HT1080 (cell line): ENCODE measurements around the gene CNTNAP4. TPM values are rescaled to one million over a fixed set of nuclear protein-coding genes. Genes with fewer than 3 reads are reported as not detected.
A peak's percentile ranks its signal among the peaks of the same experiment; 100 is the strongest.

ENCODE experiments used
- DNase-seq: peaks from one replicate; pipeline ENCODE4 v3.0.0-alpha.2; 2015; ENCODE audit warnings: low read depth
- small RNA-seq: library from RNA; depleted of rRNA; stranded (forward); fragments of <200 nt; gene quantifications from one replicate; pipeline ENCODE3, GENCODE V24; 2014
- total RNA-seq: library from RNA; depleted of rRNA; stranded (reverse); fragments of >200 nt; shearing (Covaris generic); gene quantifications from 2 replicates; pipeline ENCODE4 v1.2.3, GENCODE V29; 2014

CNTNAP4 gene
- total RNA-seq, 1 experiment from 2014 or later = 0.05 TPM

DNA sequence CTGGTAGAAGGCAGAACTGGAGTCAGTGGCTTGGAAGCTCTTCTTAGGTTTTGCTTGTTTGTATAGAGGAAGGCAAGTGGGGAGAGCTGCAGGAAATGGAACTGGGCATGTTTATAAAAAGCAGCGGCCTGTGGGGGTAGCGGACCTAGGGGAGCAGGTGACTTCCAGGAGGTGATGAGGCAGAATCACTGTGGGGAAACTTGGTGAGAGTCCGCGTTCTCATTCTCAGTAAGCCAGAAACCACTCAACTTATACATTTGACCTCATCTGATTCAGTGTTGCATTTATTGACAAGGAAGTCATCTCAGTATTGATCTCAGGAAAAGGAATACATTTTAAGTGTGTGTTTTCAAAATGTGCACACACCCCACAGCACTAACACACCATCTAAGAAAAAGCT, 299.8 kb downstream of the CNTNAP4 start:
- DNase-seq = no peak

DNA sequence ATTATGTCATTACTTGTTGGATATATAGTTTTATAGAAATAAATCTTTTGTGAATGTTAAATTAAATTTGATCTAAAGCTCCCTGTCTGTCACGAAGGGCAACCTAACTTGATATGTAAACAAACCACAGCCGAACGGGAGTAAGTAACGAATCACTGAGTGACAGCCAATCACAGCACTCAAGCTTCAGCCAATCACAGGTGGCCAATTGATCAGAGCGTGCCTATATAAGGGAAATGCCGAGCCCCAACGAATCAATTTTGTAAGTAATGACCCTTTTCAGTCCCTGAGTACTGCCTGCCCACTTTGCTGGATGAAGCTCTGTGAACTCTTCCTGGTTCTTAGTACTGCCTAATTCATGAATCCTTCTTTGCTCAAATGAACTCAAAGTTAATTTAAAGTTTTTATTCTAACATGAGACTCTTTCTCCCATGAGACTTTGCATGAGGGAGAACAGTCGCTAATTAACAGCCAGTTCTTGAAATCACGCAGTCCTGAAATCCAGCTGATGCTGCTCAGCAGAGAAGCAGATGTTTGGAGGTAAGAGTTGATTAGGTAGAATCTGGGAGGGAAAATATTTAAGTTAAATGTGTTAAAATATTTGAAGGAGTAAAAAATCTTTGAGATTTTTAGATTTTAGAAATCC, 302.2 kb downstream of the CNTNAP4 start:
- peak; percentile 10 for DNase-seq

DNA sequence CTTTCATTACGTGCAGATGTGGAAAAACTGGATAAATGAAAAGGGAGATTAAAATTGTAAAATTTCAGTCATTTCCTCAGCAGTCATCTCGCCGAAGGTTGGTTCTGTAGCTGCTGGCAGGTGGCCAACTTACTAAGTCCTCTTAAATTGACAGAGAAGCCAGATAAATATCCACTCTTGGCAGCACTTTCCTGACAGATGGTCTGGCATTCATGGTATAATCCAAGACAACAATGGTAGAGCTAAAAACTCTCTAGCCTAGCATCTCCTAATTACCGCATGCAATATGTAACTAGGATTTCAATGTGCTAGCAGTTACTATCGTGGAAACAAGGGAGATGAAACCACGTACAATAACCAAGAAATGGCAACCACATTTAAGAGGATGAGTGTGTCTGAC, 306.3 kb downstream of the CNTNAP4 start:
- no peak for DNase-seq

DNA sequence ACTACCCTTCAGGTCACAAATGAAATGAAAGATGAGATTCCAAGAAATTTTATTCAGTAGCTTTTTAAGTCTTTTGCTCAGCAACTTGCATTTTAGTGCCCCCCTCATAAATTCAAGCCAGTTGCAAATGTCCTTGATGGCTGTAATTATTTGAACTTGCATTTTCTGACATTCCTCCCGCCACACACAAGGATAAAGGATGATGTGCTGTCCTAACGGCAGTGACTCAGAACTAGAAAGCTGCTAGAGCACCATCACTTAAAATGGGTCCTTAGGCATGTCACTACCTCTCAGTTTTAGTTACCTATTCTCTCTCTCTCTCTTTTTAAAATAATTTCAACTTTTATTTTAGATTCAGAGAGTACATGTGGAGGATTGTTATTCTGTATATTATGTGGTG, 306.7 kb downstream of the CNTNAP4 start:
- no peak for DNase-seq

DNA sequence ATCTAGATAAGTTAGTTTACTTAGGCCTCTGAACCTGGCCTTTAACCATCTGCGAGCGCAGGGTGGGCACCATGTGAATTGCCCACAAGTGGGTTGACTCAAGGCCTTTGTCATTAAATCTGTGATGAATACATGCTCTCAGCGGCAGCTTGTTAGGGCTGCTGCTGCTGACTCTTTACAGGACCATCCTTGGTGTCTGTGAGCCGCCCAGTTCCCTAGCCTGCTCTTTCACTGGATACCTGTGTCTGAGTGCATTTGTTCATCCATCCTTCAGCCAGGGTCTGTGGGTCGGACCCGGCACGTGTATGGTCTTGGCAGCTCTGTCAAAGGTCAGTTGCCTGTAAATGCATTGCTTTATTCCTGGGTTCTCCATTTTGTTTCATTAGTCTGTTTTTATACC, 321.3 kb downstream of the CNTNAP4 start:
- DNase-seq = no peak

DNA sequence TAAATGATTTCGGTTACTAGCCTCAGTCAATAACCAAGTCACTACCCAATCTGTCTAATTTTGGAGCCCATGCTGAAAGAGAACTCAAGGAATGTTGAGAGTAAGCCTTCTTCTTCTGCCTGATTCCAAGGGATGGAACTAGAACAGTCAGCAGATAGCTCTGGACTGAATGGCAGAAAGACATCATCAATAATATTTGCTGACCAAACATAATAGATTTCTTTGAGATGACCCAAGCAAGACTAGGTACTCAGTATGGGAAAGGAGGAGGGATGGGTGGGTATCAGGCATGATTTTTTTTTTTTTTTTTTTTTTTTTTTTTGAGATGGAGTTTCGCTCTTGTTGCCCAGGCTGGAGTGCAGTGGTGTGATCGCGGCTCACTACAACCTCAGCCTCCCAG, 330.1 kb downstream of the CNTNAP4 start:
- DNase-seq = no peak

Small RNA genes within 50 kb of the gene (small RNA-seq; reads per million reads assigned to genes)
- gene RF00133 (not detected), gene RN7SKP233 (not detected)
